Activated CD4-positive, alpha-beta T cell treated with anti-CD3 and anti-CD28 coated beads, Interleukin-2, amount 50 U/mL, for 24 hours (primary cell): Measurements from ENCODE around the gene PWWP2B.

Source experiments
- DNase-seq, 2 donors: peaks; one replicate each; pipeline ENCODE4 v3.0.0-alpha.2; 2020; ENCODE audit warnings: low read depth in 1 of 2, low spot score in 1 of 2

Gene PWWP2B

GRCh38 chr10:132406750-132407149 lies 9.8 kb downstream of the PWWP2B start:
- DNase-seq: no peak

- no peak for DNase-seq
Measured at GRCh38 chr10:132407243-132407746, 10.3 kb downstream of the PWWP2B start.

- DNase-seq: no peak
Measured at GRCh38 chr10:132407846-132408278, 10.9 kb downstream of the PWWP2B start.

GRCh38 chr10:132408367-132408781 lies 11.4 kb downstream of the PWWP2B start:
- DNase-seq: no peak

- DNase-seq: no peak
Measured at GRCh38 chr10:132408823-132409666, 12.0 kb downstream of the PWWP2B start.

- no peak for DNase-seq
Measured at GRCh38 chr10:132409667-132410028, 12.6 kb downstream of the PWWP2B start.

- no peak for DNase-seq
Measured at GRCh38 chr10:132410056-132410778, 13.2 kb downstream of the PWWP2B start.

- no peak for DNase-seq
Measured at GRCh38 chr10:132410779-132411532, 14.0 kb downstream of the PWWP2B start.

GRCh38 chr10:132411561-132412253 lies 14.7 kb downstream of the PWWP2B start:
- DNase-seq: no peak

GRCh38 chr10:132412316-132413192 lies 15.6 kb downstream of the PWWP2B start:
- no peak for DNase-seq

- no peak for DNase-seq
Measured at GRCh38 chr10:132413226-132414205, 16.5 kb downstream of the PWWP2B start.

GRCh38 chr10:132414402-132415016 lies 17.5 kb downstream of the PWWP2B start:
- no peak for DNase-seq

- no peak for DNase-seq
Measured at GRCh38 chr10:132415255-132415654, 18.3 kb downstream of the PWWP2B start.

GRCh38 chr10:132415956-132416355 lies 19.0 kb downstream of the PWWP2B start:
- DNase-seq: no peak

- no peak for DNase-seq
Measured at GRCh38 chr10:132416566-132417256, 19.7 kb downstream of the PWWP2B start.

GRCh38 chr10:132417257-132417910 lies 20.4 kb downstream of the PWWP2B start:
- no peak for DNase-seq

GRCh38 chr10:132417957-132418441 lies 21.0 kb downstream of the PWWP2B start:
- DNase-seq: no peak
